Loucy (cell line): ENCODE measurements around the gene ST7L.

ENCODE experiments used
- CTCF ChIP-seq: fragments of 200-600 bp; sonication (generic); conservative IDR thresholded peaks from 2 replicates; pipeline ENCODE4 v1.5.1; 2014; ENCODE audit warnings: mild to moderate bottlenecking, antibody characterized with exemption, low read length
- EZH2phosphoT487 ChIP-seq: fragments of 200-600 bp; IDR thresholded peaks from 2 replicates; pipeline ENCODE4 v1.6.1; 2018; ENCODE audit warnings: antibody characterized with exemption, mild to moderate bottlenecking, moderate library complexity, borderline replicate concordance

- no peak for TF ChIP-seq CTCF
- TF ChIP-seq EZH2phosphoT487, result no peak
Observed at GRCh38 chr1:112546076-112546475, 72.9 kb downstream of the ST7L start.
